ENCODE results near the gene TEX101. TPM values are rescaled to one million over a fixed set of nuclear protein-coding genes. Genes with fewer than 3 reads are reported as not detected.

The TEX101 gene
- total RNA-seq, 1 donor, result not detected

GRCh38 chr19:43461303-43461702 lies 46.6 kb downstream of the TEX101 start:
- no peak overlapping the region for H3K4me2 ChIP-seq (ENCODE audit: insufficient read depth, low read length)
- DNase-seq (ENCODE audit: insufficient read length, low spot score, missing footprints), result peak; percentile 44
- H3K36me3 ChIP-seq (ENCODE audit: insufficient read depth, low read length), result no peaks in the 10 kb centered on the region
- no peaks in the 10 kb centered on the region for H3K79me2 ChIP-seq (ENCODE audit: insufficient read depth, low read length)
- no peak overlapping the region for H2AFZ ChIP-seq (ENCODE audit: low read length)
- H3K9me3 ChIP-seq (ENCODE audit: low read depth, low read length), result no peaks in the 10 kb centered on the region
- H4K20me1 ChIP-seq (ENCODE audit: insufficient read depth, low read length), result no peaks in the 10 kb centered on the region
- H3K4me1 ChIP-seq (ENCODE audit: insufficient read depth, low read length), result no peaks in the 10 kb centered on the region
- H3K27ac ChIP-seq (ENCODE audit: low read depth, low read length), result no peak overlapping the region
- TF ChIP-seq CTCF (IDR thresholded peaks at IDR 0.05; ENCODE audit: extremely low read depth, low read depth, low read length), result no peak
- H3K4me3 ChIP-seq (ENCODE audit: insufficient read depth, low read length), result no peak overlapping the region
- peaks cover 8% of the 10 kb centered on the region for H3K27me3 ChIP-seq (ENCODE audit: insufficient read depth, low read length)

- no peak for TF ChIP-seq CTCF (IDR thresholded peaks at IDR 0.05; ENCODE audit: extremely low read depth, low read depth, low read length)
- H3K4me2 ChIP-seq (ENCODE audit: insufficient read depth, low read length), result no peak overlapping the region
- H4K20me1 ChIP-seq (ENCODE audit: insufficient read depth, low read length), result no peaks in the 10 kb centered on the region
- H3K9me3 ChIP-seq (ENCODE audit: low read depth, low read length), result no peaks in the 10 kb centered on the region
- no peak overlapping the region for H3K4me3 ChIP-seq (ENCODE audit: insufficient read depth, low read length)
- H2AFZ ChIP-seq (ENCODE audit: low read length), result no peak overlapping the region
- DNase-seq (ENCODE audit: insufficient read length, low spot score, missing footprints), result peak; percentile 19
- no peaks in the 10 kb centered on the region for H3K79me2 ChIP-seq (ENCODE audit: insufficient read depth, low read length)
- peaks cover 2% of the 10 kb centered on the region for H3K4me1 ChIP-seq (ENCODE audit: insufficient read depth, low read length)
- H3K27me3 ChIP-seq (ENCODE audit: insufficient read depth, low read length), result peaks cover 8% of the 10 kb centered on the region
- no peaks in the 10 kb centered on the region for H3K36me3 ChIP-seq (ENCODE audit: insufficient read depth, low read length)
- no peak overlapping the region for H3K27ac ChIP-seq (ENCODE audit: low read depth, low read length)
Observed at GRCh38 chr19:43462383-43462782, 47.7 kb downstream of the TEX101 start.

- no peak overlapping the region for H3K27ac ChIP-seq (ENCODE audit: low read depth, low read length)
- peak overlapping the region; percentile 79 for H3K4me3 ChIP-seq (ENCODE audit: insufficient read depth, low read length)
- H3K4me1 ChIP-seq (ENCODE audit: insufficient read depth, low read length), result peaks cover 7% of the 10 kb centered on the region
- no peak for TF ChIP-seq CTCF (IDR thresholded peaks at IDR 0.05; ENCODE audit: extremely low read depth, low read depth, low read length)
- no peaks in the 10 kb centered on the region for H3K36me3 ChIP-seq (ENCODE audit: insufficient read depth, low read length)
- H2AFZ ChIP-seq (ENCODE audit: low read length), result peak overlapping the region; percentile 85
- peaks cover 8% of the 10 kb centered on the region for H3K27me3 ChIP-seq (ENCODE audit: insufficient read depth, low read length)
- H3K9me3 ChIP-seq (ENCODE audit: low read depth, low read length), result no peaks in the 10 kb centered on the region
- H3K79me2 ChIP-seq (ENCODE audit: insufficient read depth, low read length), result no peaks in the 10 kb centered on the region
- no peak for DNase-seq (ENCODE audit: insufficient read length, low spot score, missing footprints)
- H4K20me1 ChIP-seq (ENCODE audit: insufficient read depth, low read length), result no peaks in the 10 kb centered on the region
- H3K4me2 ChIP-seq (ENCODE audit: insufficient read depth, low read length), result peak overlapping the region; percentile 72
Observed at GRCh38 chr19:43462785-43463380, 48.2 kb downstream of the TEX101 start.

GRCh38 chr19:43463381-43464133 lies 48.9 kb downstream of the TEX101 start:
- no peaks in the 10 kb centered on the region for H3K36me3 ChIP-seq (ENCODE audit: insufficient read depth, low read length)
- H3K9me3 ChIP-seq (ENCODE audit: low read depth, low read length), result no peaks in the 10 kb centered on the region
- H3K27me3 ChIP-seq (ENCODE audit: insufficient read depth, low read length), result peaks cover 8% of the 10 kb centered on the region
- H3K4me2 ChIP-seq (ENCODE audit: insufficient read depth, low read length), result peak overlapping the region; percentile 72
- no peaks in the 10 kb centered on the region for H3K79me2 ChIP-seq (ENCODE audit: insufficient read depth, low read length)
- TF ChIP-seq CTCF (IDR thresholded peaks at IDR 0.05; ENCODE audit: extremely low read depth, low read depth, low read length), result no peak
- no peaks in the 10 kb centered on the region for H4K20me1 ChIP-seq (ENCODE audit: insufficient read depth, low read length)
- H3K4me1 ChIP-seq (ENCODE audit: insufficient read depth, low read length), result peaks cover 12% of the 10 kb centered on the region
- H3K27ac ChIP-seq (ENCODE audit: low read depth, low read length), result no peak overlapping the region
- peak overlapping the region; percentile 79 for H3K4me3 ChIP-seq (ENCODE audit: insufficient read depth, low read length)
- peak; percentile 96 for DNase-seq (ENCODE audit: insufficient read length, low spot score, missing footprints)
- H2AFZ ChIP-seq (ENCODE audit: low read length), result peak overlapping the region; percentile 87
